C4-2B (cell line): ENCODE data around the gene NELFA.

Experiments
- ZFX ChIP-seq: fragments of 450-650 bp; IDR thresholded peaks from 2 replicates; pipeline ENCODE4 v1.6.1; 2017
- TF ChIP-seq, protein P1 (sequence below): fragments of 450-650 bp; conservative IDR thresholded peaks from 2 replicates; pipeline ENCODE4 v1.5.1; 2017; ENCODE audit warnings: mild to moderate bottlenecking

DNA sequence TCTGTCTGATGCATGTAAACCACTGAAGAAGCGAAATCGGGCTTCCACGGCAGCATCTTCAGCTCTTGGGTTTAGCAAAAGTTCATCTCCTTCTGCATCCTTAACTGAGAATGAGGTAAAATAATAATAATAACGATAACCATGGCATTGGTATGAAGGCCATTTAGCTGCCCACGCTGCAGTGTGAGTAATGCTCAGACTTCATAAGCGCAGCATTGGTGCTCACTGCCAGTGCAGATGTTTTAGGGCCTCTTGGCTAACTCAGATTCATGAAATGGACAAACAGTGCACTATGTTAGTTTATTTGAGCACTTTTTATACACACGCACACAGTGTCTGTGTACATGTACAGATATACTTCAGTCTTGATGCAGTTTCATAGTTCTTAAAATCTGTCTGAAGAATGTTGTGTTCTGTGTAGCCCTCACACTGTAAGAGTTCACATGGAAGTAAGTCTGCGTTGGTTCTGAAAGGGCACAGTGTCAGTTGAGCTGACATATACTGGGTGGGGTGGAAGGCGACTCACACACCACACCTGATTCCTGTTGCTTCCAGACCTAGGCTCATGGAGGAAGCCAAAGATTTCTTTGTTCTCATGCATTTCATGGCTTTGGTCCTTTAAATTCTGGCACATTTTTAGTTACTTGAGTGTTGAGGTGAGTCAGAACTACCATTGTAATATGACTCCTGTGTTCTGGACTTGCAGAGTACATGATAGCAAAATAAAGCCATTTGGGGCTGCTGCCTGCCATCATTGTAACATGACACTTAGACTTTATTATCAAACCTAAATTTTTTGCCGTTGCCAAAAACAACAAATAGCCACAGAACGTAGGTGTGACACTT lies 68.9 kb downstream of the NELFA start:
- TF ChIP-seq, protein P1, sequence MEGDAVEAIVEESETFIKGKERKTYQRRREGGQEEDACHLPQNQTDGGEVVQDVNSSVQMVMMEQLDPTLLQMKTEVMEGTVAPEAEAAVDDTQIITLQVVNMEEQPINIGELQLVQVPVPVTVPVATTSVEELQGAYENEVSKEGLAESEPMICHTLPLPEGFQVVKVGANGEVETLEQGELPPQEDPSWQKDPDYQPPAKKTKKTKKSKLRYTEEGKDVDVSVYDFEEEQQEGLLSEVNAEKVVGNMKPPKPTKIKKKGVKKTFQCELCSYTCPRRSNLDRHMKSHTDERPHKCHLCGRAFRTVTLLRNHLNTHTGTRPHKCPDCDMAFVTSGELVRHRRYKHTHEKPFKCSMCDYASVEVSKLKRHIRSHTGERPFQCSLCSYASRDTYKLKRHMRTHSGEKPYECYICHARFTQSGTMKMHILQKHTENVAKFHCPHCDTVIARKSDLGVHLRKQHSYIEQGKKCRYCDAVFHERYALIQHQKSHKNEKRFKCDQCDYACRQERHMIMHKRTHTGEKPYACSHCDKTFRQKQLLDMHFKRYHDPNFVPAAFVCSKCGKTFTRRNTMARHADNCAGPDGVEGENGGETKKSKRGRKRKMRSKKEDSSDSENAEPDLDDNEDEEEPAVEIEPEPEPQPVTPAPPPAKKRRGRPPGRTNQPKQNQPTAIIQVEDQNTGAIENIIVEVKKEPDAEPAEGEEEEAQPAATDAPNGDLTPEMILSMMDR: no peak
- no peak for TF ChIP-seq ZFX
